HepG2 (cell line): ENCODE data around the gene DGCR2. TPM values are rescaled to one million over a fixed set of nuclear protein-coding genes. Genes with fewer than 3 reads are reported as not detected.

ENCODE experiments used
- ARID4A ChIP-seq: sonication (generic); formaldehyde crosslinking; IDR thresholded peaks from 2 replicates; pipeline ENCODE4 v1.5.0; 2020; ENCODE audit warnings: mild to moderate bottlenecking, missing genetic modification reagents, borderline replicate concordance
- BHLHE40 ChIP-seq: IDR thresholded peaks from 2 replicates; pipeline ENCODE4 v1.6.1; 2011; ENCODE audit warnings: low read length, improper control_type of control experiment
- CHD4 ChIP-seq: fragments of 200-600 bp; sonication (generic); IDR thresholded peaks from 2 replicates; pipeline ENCODE4 v1.7.0; 2017; ENCODE audit warnings: mild to moderate bottlenecking, low read length, borderline replicate concordance
- E2F2 ChIP-seq: sonication (generic); formaldehyde crosslinking; IDR thresholded peaks from 2 replicates; pipeline ENCODE4 v1.4.0; 2020; ENCODE audit warnings: missing genetic modification reagents, borderline replicate concordance
- EZH2 ChIP-seq: conservative IDR thresholded peaks from 2 replicates; pipeline ENCODE4 v1.6.1; 2012; ENCODE audit warnings: mild to moderate bottlenecking, low read depth, low read length, moderate library complexity
- HDAC1 ChIP-seq: sonication (generic); formaldehyde crosslinking; IDR thresholded peaks from 2 replicates; pipeline ENCODE4 v1.5.1; 2020; ENCODE audit warnings: mild to moderate bottlenecking, missing genetic modification reagents
- KAT2B ChIP-seq: fragments of 150-350 bp; IDR thresholded peaks from 2 replicates; pipeline ENCODE4 v1.6.1; 2014; ENCODE audit warnings: low read depth, low read length, borderline replicate concordance
- MTF2 ChIP-seq: sonication (generic); formaldehyde crosslinking; IDR thresholded peaks from 2 replicates; pipeline ENCODE4 v1.5.0; 2020; ENCODE audit warnings: missing genetic modification reagents, borderline replicate concordance
- REPIN1 ChIP-seq: sonication (generic); formaldehyde crosslinking; IDR thresholded peaks from 2 replicates; pipeline ENCODE4 v1.8.0; 2022; ENCODE audit warnings: missing genetic modification reagents, low read depth, mild to moderate bottlenecking, borderline replicate concordance
- RXRB ChIP-seq: IDR thresholded peaks from 2 replicates; pipeline ENCODE4 v1.6.1; 2016; ENCODE audit warnings: borderline replicate concordance, missing genetic modification reagents, missing compliant biosample characterization
- SIX4 ChIP-seq: sonication (generic); formaldehyde crosslinking; IDR thresholded peaks from 2 replicates; pipeline ENCODE4 v1.4.0; 2020; ENCODE audit warnings: missing genetic modification reagents
- SNAPC2 ChIP-seq: sonication (generic); formaldehyde crosslinking; IDR thresholded peaks from 2 replicates; pipeline ENCODE4 v1.8.1; 2022; ENCODE audit warnings: mild to moderate bottlenecking, missing genetic modification reagents
- SP5 ChIP-seq: IDR thresholded peaks from 2 replicates; pipeline ENCODE4 v1.6.1; 2016; ENCODE audit warnings: low read depth, borderline replicate concordance
- SPEN ChIP-seq: sonication (generic); formaldehyde crosslinking; IDR thresholded peaks from 2 replicates; pipeline ENCODE4 v1.5.1; 2020; ENCODE audit warnings: low read depth, mild to moderate bottlenecking, missing genetic modification reagents
- SRSF9 ChIP-seq: fragments of 200-400 bp; formaldehyde crosslinking; IDR thresholded peaks from 2 replicates; pipeline ENCODE4 v1.6.1; 2018; ENCODE audit warnings: borderline replicate concordance, mild to moderate bottlenecking, low read depth, low read length; ENCODE audit not compliant: insufficient read depth, poor library complexity, severe bottlenecking
- STAT5B ChIP-seq: sonication (generic); formaldehyde crosslinking; IDR thresholded peaks from 2 replicates; pipeline ENCODE4 v1.4.0; 2020; ENCODE audit warnings: missing genetic modification reagents
- TAF1 ChIP-seq: sonication (generic); formaldehyde crosslinking; IDR thresholded peaks from 2 replicates; pipeline ENCODE4 v1.4.0; 2020; ENCODE audit warnings: missing genetic modification reagents
- ZNF160 ChIP-seq: sonication (generic); formaldehyde crosslinking; IDR thresholded peaks from 2 replicates; pipeline ENCODE4 v1.8.0; 2022; ENCODE audit warnings: mild to moderate bottlenecking, inconsistent platforms, missing genetic modification reagents
- ZNF253 ChIP-seq: sonication (generic); formaldehyde crosslinking; IDR thresholded peaks from 2 replicates; pipeline ENCODE4 v1.8.0; 2022; ENCODE audit warnings: mild to moderate bottlenecking, missing genetic modification reagents, borderline replicate concordance
- ZNF256 ChIP-seq: sonication (generic); formaldehyde crosslinking; conservative IDR thresholded peaks from 2 replicates; pipeline ENCODE4 v1.4.0; 2020; ENCODE audit warnings: missing genetic modification reagents
- ZNF260 ChIP-seq: sonication (generic); formaldehyde crosslinking; IDR thresholded peaks from 2 replicates; pipeline ENCODE4 v1.4.0; 2020; ENCODE audit warnings: missing genetic modification reagents, low read depth, mild to moderate bottlenecking, borderline replicate concordance
- ZNF382 ChIP-seq: sonication (generic); formaldehyde crosslinking; IDR thresholded peaks from 2 replicates; pipeline ENCODE4 v1.5.0; 2020; ENCODE audit warnings: missing genetic modification reagents, mild to moderate bottlenecking, borderline replicate concordance
- ZNF552 ChIP-seq: sonication (generic); formaldehyde crosslinking; IDR thresholded peaks from 2 replicates; pipeline ENCODE4 v1.9.0; 2022; ENCODE audit warnings: missing genetic modification reagents, mild to moderate bottlenecking, borderline replicate concordance
- ZNF557 ChIP-seq: sonication (generic); formaldehyde crosslinking; IDR thresholded peaks from 2 replicates; pipeline ENCODE4 v1.4.0; 2020; ENCODE audit warnings: missing genetic modification reagents
- ZNF850 ChIP-seq: sonication (generic); formaldehyde crosslinking; conservative IDR thresholded peaks from 2 replicates; pipeline ENCODE4 v1.9.0; 2021; ENCODE audit warnings: mild to moderate bottlenecking, missing genetic modification reagents
- ZSCAN30 ChIP-seq: sonication (generic); formaldehyde crosslinking; IDR thresholded peaks from 2 replicates; pipeline ENCODE4 v1.5.0; 2020; ENCODE audit warnings: mild to moderate bottlenecking, missing genetic modification reagents
- polyA plus RNA-seq, 8 experiments: library from polyadenylated mRNA; depleted of rRNA in 3 of 8; stranded (reverse) in 7 of 8; unstranded in 1 of 8; fragments of >200 nt; fragmentation: Illumina TruSeq in 4 of 8; extraction: Trizol in 4 of 8; gene quantifications; 2 replicates each; pipeline versions ENCODE4 v1.2.1 to v1.2.3, GENCODE V29; 2011 to 2016; ENCODE audit warnings: low read depth in 4 of 8, missing spikeins in 1 of 8, mixed read lengths in 1 of 8; ENCODE audit not compliant: insufficient read depth in 1 of 8
- total RNA-seq, 5 experiments: library from RNA; depleted of rRNA; stranded (reverse); fragments of >200 nt; fragmentation: Illumina TruSeq; extraction: Trizol; gene quantifications; 2 replicates each; pipeline ENCODE4 v1.2.3, GENCODE V29; 2016; ENCODE audit warnings: low read depth in 1 of 5

The DGCR2 gene
- total and polyA plus RNA-seq, 2 of the 13 experiments (the other 11 are each of a cell fraction or from before 2014, with no cell fraction given) = 23.1 to 35.3 TPM

- TF ChIP-seq ZNF260 = no peak
- no peak for TF ChIP-seq RXRB (CRISPR knock-in tag)
- no peak for TF ChIP-seq MTF2 (CRISPR knock-in tag)
- TF ChIP-seq E2F2 (CRISPR knock-in tag) = no peak
- no peak for TF ChIP-seq ZNF557 (CRISPR knock-in tag)
- TF ChIP-seq STAT5B (CRISPR knock-in tag) = no peak
- TF ChIP-seq SIX4 = no peak
- no peak for TF ChIP-seq SRSF9
- 0 out of 2 replicates have a peak, but pooled peaks have one; percentile 30 for TF ChIP-seq SNAPC2 (CRISPR knock-in tag)
- TF ChIP-seq ZNF850 = no peak
- no peak for TF ChIP-seq EZH2
- TF ChIP-seq KAT2B = no peak
- no peak for TF ChIP-seq SP5 (CRISPR knock-in tag)
- TF ChIP-seq ZSCAN30 (CRISPR knock-in tag) = no peak
- TF ChIP-seq BHLHE40 = peak; percentile 14; the same call in 1 of the 2 replicates
- peak; percentile 31; the same call in 1 of the 2 replicates for TF ChIP-seq REPIN1 (CRISPR knock-in tag)
- no peak for TF ChIP-seq ZNF253 (CRISPR knock-in tag)
- 0 out of 2 replicates have a peak, but pooled peaks have one; percentile 42 for TF ChIP-seq ARID4A (CRISPR knock-in tag)
- no peak for TF ChIP-seq ZNF256
- TF ChIP-seq TAF1 (CRISPR knock-in tag) = no peak
- TF ChIP-seq CHD4 = no peak
- no peak for TF ChIP-seq ZNF382
- no peak for TF ChIP-seq ZNF552 (CRISPR knock-in tag)
- TF ChIP-seq HDAC1 (CRISPR knock-in tag) = peak; percentile 11; the same call in 1 of the 2 replicates
- TF ChIP-seq ZNF160 (CRISPR knock-in tag) = 0 out of 2 replicates have a peak, but pooled peaks have one; percentile 0
- TF ChIP-seq SPEN = no peak
These were observed 710 bp upstream of the DGCR2 start (continued) for GRCh38 chr22:19122752-19123492.
